ENCODE results near the gene BUD23.
A peak's percentile ranks its signal among the peaks of the same experiment; 100 is the strongest.

BUD23 gene

GRCh38 chr7:73742338-73742752 is 58.9 kb downstream of the BUD23 start:
- Histone ChIP-seq H3K4me1 (ENCODE audit: insufficient read depth, low read length) (peaks cover 24% of the 10 kb centered on the region), H3K36me3 (ENCODE audit: insufficient read depth, low read length) (no peaks in the 10 kb centered on the region), H3K9ac (ENCODE audit: low read depth, low read length) (peak overlapping the region; percentile 50), H3K9me3 (ENCODE audit: control insufficient read depth, insufficient read depth, low read length) (no peaks in the 10 kb centered on the region)

GRCh38 chr7:73742753-73743641 is 59.6 kb downstream of the BUD23 start:
- peaks cover 21% of the 10 kb centered on the region for H3K4me1 ChIP-seq (ENCODE audit: insufficient read depth, low read length)
- no peaks in the 10 kb centered on the region for H3K9me3 ChIP-seq (ENCODE audit: control insufficient read depth, insufficient read depth, low read length)
- peak overlapping the region; percentile 50 for H3K9ac ChIP-seq (ENCODE audit: low read depth, low read length)
- no peaks in the 10 kb centered on the region for H3K36me3 ChIP-seq (ENCODE audit: insufficient read depth, low read length)

GRCh38 chr7:73746378-73746777 is 63.0 kb downstream of the BUD23 start:
- Histone ChIP-seq H3K9ac (ENCODE audit: low read depth, low read length) (no peak overlapping the region), H3K36me3 (ENCODE audit: insufficient read depth, low read length) (no peaks in the 10 kb centered on the region), H3K9me3 (ENCODE audit: control insufficient read depth, insufficient read depth, low read length) (no peaks in the 10 kb centered on the region), H3K4me1 (ENCODE audit: insufficient read depth, low read length) (peaks cover 14% of the 10 kb centered on the region)
